ENCODE measurements around the gene SLC66A3. TPM values are rescaled to one million over a fixed set of nuclear protein-coding genes. Genes with fewer than 3 reads are reported as not detected.

The SLC66A3 gene
- total RNA-seq, 1 experiment from 2014 or later: 13.3 TPM

- H3K4ac ChIP-seq (ENCODE audit: low read depth, low read length): no peak overlapping the region
- H3K4me1 ChIP-seq (ENCODE audit: insufficient read depth, low read length): no peaks in the 10 kb centered on the region; the same call in 1 of the 2 replicates
- H3T11ph ChIP-seq (ENCODE audit: low read length): no peak overlapping the region
- Mint-ChIP-seq H3K36me3 (ENCODE audit: insufficient read depth in 1 of 3, low read depth in 3 of 3) (no peaks in the 10 kb centered on the region; a peak in 2 of 7 replicates), H3K4me3 (no peak overlapping the region), H3K9me3 (no peaks in the 10 kb centered on the region), H3K27ac (peak overlapping the region in 1 of 3 experiments; percentile 86; a peak in 1 of 7 replicates), H3K27me3 (ENCODE audit: low read depth) (peaks cover 7% of the 10 kb centered on the region), H3K4me1 (peaks cover 14 to 17% of the 10 kb centered on the region in 2 experiments)
- no peaks in the 10 kb centered on the region for H3K23me2 ChIP-seq (ENCODE audit: insufficient read length, low read depth, low read length, poor library complexity, severe bottlenecking)
- no peak overlapping the region for H3K14ac ChIP-seq (ENCODE audit: insufficient read depth, low read length)
- no peak overlapping the region for H4K5ac ChIP-seq (ENCODE audit: insufficient read length, low read depth, low read length)
- no peak overlapping the region for H3K56ac ChIP-seq (ENCODE audit: insufficient read length, low read depth, low read length)
- H3K79me1 ChIP-seq (ENCODE audit: insufficient read depth, low read depth, low read length, poor library complexity, severe bottlenecking): no peaks in the 10 kb centered on the region
- H2AK5ac ChIP-seq (ENCODE audit: insufficient read length, low read length): no peak overlapping the region
- TF ChIP-seq CTCF (conservative IDR thresholded peaks at IDR 0.05): no peak
- no peaks in the 10 kb centered on the region for H3K9me3 ChIP-seq (ENCODE audit: control insufficient read depth, low read depth, low read length)
- no peak overlapping the region for H3K23ac ChIP-seq (ENCODE audit: insufficient read length, low read depth, low read length)
- no peaks in the 10 kb centered on the region for H4K20me1 ChIP-seq (ENCODE audit: control insufficient read depth, insufficient read depth, insufficient read length)
- no peak overlapping the region for H3K4me2 ChIP-seq (ENCODE audit: insufficient read depth, insufficient read length, low read length)
- H4K91ac ChIP-seq (ENCODE audit: insufficient read length, low read depth, low read length): no peak overlapping the region
- no peak overlapping the region for H2BK15ac ChIP-seq (ENCODE audit: low read depth, low read length)
- H3K18ac ChIP-seq (ENCODE audit: insufficient read length, low read depth, low read length): no peak overlapping the region
- H3K27ac ChIP-seq (ENCODE audit: insufficient read length, low read depth, low read length): no peak overlapping the region
- H2AFZ ChIP-seq (ENCODE audit: low read length): no peak overlapping the region
- WGBS (ENCODE audit: extremely low coverage, insufficient read length, low lambda C conversion rate): no CpG with 5 or more reads among the region's 9 CpGs
- no peak overlapping the region for H2BK20ac ChIP-seq (ENCODE audit: low read depth, low read length, poor library complexity, severe bottlenecking)
- H3K9ac ChIP-seq (ENCODE audit: extremely low read depth, insufficient read length, low read length): no peak overlapping the region
- no peaks in the 10 kb centered on the region for H3K27me3 ChIP-seq (ENCODE audit: insufficient read depth, low read length)
- H2BK12ac ChIP-seq (ENCODE audit: insufficient read length, low read depth, low read length): no peak overlapping the region
- no peak overlapping the region for H2BK120ac ChIP-seq (ENCODE audit: low read depth, low read length, poor library complexity, severe bottlenecking)
- H2BK5ac ChIP-seq (ENCODE audit: insufficient read length, low read length): no peak overlapping the region
- no peak overlapping the region for H4K8ac ChIP-seq (replicated peaks; ENCODE audit: insufficient read length, low read depth, low read length)
- no peak for DNase-seq
- no peaks in the 10 kb centered on the region for H3K79me2 ChIP-seq (ENCODE audit: insufficient read depth, low read length)
Measured at GRCh38 chr2:11122380-11122779, 32.9 kb upstream of the SLC66A3 start.
